NCI-H2081 treated with DMSO at 0.1 percent for 48 hours (cell line): ENCODE data around the gene GXYLT2.
"Not testable (repeated sequence)": the region's sequence is repeated elsewhere in the genome, so short reads cannot be mapped to it uniquely, and the experiment has no call there.

ENCODE experiments used
- DNase-seq: peaks from one replicate; lab custom pipeline; 2025; lab: John Stamatoyannopoulos, UW

GXYLT2 gene

DNA sequence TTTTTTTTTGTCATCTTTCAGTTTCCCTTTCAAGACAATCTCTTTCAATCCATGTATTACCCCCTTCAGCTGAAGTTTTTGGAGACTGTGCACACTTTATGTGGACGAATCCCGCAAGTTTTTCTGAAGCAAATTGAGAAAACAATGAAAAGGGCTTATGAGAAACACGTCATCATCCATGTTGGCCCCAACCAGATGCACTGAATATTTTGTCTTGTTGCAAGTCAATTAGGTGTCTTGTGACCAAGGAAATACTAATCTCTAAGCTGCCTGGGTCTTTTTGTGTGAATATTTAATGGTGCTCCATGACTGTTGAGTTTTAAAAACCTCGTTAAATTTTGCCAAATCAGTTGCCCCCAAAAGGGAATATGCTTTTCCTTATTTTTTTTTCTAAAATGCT lies 87.1 kb downstream of the GXYLT2 start:
- DNase-seq: no peak

DNA sequence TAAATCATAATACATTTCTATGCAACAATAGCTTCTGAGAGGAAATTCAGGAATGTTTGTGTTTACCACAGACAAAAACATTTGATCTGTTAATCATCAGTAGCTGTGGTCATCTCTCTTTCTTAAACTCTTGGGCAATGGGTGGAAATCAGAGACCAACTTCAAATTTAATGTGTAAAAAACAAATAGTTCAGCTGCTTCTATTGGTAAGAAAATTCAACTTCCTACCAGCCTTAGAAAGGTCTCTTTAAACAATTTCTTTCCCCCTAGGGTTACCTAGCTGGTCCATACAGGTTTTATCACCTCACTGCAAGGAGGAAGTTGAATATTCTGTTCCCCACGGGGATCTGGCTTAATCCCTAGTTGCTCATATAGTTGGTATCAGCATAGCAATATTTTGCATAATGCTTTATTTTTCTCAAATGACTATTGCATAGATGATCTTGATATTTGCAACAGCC lies 88.5 kb downstream of the GXYLT2 start:
- no peak for DNase-seq

DNA sequence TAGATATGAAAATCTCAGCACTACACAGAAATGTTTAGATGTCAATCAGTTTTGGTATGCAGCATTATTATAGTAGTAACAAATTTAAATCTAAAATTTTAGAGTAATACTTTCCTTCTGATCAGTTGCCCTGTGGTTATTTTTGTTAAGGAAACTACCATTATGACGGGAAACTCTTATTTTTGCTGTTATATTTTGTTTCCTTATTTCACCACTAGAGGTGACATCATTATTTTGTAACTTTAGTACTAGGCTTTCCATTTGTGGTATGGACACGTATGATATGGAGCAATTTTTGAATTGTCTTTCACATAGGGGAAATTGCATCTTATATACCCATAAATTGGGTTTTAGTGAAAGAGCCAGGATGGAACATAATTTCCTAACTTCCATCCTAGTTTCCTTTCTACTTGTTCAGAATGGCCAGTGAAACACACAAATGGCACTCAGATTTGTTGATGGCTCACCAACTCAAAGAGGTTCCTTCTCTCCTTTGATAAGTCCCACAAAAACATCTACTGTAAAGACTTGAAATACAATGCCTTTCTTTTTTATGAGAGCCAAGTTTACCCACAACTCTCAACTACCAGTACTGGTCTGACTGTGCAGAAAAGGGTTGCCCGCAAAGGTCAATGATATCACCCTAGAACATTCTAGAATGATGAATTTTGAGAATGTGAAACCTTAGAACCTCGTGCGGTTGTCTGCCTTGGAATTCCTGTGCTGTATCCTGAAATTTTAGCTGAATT lies 89.4 kb downstream of the GXYLT2 start:
- DNase-seq: no peak

DNA sequence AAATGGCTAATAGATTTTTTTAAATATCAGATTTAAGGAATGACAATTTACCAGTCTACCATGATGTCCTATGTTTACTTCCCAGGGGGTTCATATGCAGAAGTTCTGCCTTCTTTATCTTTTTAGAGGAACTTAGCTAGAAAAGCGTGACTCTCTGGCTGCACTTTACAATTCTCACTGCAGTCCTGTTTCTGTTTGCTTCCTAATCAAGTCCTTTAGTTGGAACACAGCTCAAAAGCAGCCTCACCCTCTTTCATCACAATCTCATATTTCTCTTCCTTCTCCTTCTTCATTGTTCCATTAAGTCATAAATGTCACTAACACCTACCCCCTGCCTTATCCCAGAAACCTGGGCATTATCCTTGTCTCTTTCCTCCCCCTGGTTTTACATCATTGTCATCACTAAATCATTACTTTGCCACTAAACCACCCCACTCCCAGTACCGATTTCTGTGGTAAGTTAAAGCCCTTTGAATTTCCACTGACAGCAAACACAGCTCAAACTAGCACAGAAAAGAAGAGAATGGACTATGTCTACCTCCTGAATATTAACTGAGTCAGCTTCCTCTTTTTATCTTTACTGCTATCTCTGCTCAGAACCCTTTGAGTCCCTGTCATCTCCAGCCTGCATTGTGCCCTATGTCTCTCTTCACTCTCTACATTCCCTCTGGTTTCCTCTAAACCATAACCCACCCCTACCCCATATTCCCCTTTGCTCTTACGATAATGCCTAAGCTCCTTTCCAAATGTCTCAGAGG lies 94.9 kb downstream of the GXYLT2 start:
- DNase-seq: no peak

DNA sequence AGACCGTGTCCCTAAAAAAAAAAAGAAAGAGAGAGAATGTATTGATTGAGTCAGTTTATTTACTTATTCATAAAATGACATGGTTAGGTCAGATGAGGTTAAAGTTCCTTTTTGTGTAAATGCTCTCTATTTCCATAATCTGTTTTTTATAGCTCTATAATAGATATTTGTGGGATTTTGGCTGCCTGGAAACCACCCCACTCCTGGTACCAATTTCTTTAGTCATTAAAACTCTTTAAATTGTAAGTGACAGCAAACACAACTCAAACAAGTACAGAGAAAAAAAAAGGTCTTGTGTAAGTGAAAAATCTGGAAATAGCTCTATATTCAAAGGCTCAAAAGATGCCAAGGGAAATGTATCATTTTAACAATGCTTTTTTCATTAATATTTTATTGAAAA lies 97.7 kb downstream of the GXYLT2 start:
- no peak for DNase-seq

DNA sequence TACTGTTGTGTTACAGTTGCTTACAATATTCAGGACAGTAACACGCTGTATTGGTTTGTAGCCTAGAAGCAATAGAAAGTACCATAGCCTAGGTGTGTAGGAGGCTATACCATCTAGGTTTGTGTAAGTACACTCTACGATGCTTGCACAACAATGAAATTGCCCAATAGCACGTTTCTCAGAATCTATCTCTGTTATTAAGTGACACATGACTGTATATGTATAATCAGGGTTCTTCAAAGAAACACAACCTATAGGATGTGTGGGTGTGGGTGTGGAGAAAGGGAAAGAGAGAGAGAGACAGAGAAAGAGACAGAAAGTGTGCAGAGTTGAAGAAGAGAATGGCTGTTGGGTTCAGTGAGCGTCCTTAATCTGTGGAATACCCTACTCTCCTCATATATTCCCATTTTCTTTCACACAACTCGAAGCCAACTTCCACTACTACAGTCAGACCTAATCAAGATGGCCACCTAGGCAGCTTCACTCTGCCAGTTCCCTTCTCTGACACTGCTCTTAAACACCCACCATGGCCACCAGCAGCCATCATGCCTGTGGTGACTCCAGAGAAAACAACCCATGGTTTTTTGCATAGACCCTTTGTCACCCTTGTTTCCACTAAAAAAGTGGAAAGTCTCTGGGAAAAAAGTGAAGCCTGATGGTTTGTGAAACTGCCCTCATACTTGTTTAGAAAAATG lies 103.0 kb downstream of the GXYLT2 start:
- DNase-seq: no peak

DNA sequence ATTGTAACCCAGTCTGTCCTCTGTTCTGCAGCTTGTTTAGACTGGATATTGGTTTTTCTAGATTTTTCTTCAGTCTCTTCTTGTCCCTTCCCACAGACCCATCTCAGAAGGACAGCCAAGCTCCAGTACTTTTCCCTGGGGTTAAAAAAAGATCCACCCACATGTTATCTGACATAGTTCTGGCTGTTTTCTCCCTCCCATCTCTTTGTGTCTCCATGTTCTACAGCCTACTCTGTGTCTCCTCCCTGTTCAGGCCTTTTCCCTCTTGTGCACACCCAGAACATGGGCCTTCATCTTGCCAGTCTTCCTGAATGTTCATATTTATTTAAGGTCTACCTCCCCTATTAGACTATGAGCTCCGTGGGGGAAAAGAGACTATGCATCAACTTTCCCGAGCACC lies 103.7 kb downstream of the GXYLT2 start:
- DNase-seq: no peak

DNA sequence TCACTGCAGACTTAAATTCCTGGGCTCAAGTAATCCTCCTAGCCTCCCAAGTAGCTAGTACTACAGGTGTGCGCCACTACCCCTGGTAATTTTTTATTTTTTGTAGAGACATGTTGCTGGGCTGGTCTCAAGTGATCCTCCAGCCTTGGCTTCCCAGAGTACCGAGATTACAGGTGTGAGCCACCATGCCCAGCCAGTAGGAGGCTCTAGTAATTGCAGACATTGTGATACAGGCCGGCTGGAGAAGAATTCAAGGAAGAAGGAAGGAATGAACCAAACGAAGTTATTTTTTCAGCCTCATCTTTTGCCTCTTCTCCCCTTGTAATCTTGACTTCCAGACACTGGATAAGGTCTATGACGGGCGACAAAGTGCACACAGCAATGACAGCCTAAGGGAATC lies 105.5 kb downstream of the GXYLT2 start:
- no peak for DNase-seq

DNA sequence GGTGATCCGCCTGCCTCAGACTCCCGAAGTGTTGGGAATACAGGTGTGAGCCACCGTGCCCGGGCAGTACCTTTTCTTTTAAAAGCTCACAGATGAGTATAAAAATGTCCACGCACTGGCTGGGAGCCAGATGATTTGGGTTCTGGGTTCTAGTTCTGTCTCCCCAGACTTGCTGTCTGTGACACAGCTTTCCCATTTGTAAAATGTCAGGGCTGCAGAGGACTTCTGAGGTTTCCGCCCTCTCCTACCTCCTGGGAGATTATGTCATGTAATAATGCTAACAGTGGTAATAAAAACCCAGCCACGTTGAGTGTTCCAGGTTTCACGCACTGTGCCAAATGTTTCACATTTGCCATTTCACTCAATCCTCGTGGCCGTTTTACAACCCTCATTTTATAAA lies 107.5 kb downstream of the GXYLT2 start:
- no peak for DNase-seq

DNA sequence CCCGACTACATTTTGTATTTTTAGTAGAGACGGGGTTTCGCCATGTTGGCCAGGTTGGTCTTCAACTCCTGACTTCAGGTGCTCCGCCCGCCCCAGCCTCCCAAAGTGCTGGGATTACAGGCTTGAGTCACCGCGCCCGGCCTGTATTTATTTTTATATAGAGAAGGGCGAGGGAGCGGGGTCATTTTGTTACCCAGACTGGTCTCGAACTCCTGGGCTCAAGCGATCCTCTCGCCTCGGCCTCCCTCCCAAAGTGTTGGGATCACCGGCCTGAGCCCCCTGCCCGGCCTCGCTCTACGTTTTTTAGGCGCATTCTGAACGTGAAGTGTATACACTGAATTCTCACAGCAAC lies 108.3 kb downstream of the GXYLT2 start:
- DNase-seq: no peak

DNA sequence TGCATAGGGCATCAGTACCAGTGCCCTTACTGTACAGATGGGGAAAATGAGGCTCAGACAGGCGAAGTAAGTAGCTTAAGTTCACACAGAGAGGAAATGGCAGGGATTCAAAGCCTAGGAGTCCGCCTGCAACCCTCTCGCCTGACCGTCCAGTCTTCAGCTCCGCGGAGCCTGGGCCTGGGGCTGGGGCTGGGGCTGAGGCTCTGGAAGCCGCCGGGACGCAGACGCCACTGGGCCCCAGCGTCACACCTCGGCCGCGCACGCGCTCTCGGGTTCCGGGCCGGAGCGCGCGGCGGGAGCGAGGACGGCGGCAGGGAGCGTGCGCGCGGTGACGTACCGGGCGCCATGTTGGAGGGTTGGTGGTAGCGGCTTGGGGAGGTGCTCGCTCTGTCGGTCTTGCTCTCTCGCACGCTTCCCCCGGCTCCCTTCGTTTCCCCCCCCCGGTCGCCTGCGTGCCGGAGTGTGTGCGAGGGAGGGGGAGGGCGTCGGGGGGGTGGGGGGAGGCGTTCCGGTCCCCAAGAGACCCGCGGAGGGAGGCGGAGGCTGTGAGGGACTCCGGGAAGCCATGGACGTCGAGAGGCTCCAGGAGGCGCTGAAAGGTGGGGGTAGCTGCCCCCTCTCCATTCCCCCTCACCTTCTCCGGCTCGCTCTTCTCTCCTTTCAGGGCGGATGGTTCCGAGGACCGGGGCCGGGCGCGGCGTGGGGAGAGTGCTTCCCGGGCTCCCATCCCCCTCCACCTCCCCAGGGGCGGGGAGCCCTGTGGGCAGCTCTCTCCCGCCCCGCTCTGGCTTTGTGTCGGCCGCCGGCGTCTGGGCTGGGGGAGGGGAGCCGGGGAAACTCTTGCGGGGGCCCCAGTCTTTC lies 108.9 kb downstream of the GXYLT2 start, which contains the start of gene PPP4R2:
Gene PPP4R2, plus strand, starts transcription at position 339 of the 861 bp plus-strand sequence. Its CDS starts 227 bp downstream, at position 566.
- DNase-seq: peak; percentile 17

DNA sequence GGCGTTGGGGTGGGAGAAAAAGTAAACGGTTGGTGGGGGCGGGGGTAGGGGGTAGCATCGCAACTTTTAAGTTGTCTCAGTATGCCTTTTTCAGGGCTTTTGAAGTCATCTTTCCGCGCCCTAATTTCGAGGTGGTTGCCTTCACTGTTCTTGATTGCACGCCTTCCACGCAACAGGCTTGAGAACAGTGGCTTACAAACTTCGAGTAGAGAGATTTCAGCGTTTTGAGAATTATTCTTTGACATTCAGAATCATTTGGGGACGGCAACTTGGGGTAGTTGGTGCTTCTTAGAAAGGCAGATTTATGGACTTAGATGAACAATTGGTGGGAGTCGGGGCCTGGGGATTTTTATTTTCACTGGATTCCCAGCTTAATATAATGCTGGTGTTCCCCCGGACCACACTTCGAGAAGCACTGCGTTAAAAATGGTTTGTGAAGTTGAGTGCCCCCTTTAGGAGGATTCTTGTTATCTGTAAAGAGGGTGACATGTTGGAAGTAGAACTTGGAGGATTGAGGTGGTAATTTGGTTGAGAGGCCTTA lies 109.6 kb downstream of the GXYLT2 start:
- DNase-seq: no peak

DNA sequence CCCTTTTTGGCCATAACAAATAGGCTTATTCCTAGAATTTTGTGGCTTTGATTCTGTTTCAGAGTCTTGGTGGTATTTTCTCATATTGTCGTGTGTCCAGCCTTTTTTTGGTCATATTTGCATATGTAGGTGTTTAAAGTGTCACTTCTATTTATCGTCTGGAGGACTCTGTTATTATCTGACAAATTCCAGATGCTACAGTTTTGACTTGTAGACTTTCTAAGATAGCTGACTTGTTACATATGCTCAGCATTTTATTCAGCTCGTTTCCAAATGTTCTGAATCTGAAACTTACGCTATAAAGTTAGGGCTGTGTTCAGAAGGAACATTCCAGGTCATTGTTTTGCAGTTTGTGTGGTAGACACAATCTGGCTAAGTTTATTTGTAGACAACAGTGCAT lies 110.6 kb downstream of the GXYLT2 start:
- no peak for DNase-seq

DNA sequence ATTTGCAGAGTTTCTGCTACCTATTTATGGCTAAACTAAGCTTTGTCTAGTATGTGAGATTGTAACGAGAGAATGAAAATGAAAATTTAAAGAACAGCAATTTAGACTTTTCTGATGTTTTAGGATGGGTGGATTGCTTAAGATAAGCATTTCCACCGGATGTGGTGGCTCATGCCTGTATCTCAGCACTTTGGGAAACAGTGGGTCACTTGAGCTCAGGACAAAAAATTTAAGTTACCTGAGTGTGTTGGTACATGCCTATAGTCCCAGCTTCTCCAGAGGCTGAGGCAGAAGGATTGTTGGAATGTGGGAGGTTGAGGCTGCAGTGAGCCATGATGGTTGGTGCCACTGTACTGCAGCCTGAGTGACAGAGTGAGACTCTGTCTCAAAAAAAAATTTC lies 112.1 kb downstream of the GXYLT2 start:
- no peak for DNase-seq

DNA sequence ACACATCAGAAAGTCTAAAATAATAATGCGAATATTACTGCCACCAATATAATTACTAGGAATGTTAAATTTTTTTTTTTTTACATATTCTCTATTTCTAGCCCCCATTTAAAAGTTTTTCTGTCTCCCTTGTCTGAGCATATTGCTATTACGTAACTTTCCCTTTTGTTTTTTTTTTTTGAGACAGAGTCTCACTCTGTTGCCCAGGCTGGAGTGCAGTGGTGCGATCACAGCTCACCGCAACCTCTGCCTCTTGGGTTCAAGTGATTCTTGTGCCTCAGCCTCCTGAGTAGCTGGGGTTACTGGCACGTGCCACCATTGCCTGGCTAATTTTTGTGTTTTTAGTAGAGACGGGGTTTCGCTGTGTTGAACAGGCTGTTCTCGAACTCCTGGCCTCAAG lies 115.2 kb downstream of the GXYLT2 start:
- not testable (repeated sequence) for DNase-seq

DNA sequence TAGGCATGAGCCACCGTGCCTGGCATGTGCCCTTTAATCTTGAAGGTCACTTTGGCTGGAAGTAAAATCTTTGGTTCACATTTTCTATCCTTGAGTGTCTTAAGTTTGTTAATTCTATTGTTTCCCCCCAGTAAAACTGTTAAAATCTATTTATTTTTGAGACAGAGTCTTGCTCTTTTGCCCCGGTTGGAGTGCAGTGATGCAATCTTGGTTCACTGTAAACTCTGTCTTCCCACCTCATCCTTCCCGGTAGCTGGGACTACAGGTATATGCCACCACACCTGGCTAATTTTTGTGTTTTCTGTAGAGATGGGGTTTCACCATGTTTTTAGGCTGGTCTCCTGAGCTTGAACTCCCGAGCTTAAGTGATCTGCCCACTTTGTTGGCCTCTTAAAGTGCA lies 116.5 kb downstream of the GXYLT2 start:
- DNase-seq: no peak

DNA sequence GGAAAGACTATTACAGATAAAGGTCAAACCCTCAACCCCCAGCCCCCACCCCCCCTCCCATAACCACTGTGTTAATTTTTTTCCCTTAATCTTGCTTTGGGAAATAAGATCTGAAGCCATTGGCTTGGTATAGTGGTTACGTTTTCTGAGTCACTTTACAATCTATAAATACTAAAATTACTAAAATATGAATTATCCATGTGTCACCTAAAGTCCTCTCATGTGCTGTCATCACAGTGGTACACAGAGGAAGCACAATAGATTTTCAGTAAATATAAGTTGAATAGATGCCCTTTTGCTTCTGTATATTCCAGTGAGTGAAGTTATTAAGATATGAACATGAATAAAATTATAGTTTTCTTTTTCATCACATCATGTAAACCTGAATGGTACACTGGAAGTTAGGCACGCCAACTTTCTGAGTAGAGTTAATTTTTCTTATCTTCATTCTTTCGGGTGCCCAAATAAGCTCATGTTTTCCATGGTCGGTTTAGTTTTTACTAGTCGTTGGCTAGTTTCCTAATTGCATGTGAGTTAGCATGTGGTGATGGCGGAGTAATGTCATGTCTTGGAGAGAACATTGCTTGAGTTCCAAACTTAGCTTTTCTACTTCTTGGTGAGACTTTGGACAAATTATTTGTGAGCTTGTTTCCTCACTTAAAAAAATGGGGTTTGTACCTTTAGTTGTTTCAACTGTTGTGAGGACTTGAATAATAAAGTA lies 120.3 kb downstream of the GXYLT2 start:
- DNase-seq: no peak

DNA sequence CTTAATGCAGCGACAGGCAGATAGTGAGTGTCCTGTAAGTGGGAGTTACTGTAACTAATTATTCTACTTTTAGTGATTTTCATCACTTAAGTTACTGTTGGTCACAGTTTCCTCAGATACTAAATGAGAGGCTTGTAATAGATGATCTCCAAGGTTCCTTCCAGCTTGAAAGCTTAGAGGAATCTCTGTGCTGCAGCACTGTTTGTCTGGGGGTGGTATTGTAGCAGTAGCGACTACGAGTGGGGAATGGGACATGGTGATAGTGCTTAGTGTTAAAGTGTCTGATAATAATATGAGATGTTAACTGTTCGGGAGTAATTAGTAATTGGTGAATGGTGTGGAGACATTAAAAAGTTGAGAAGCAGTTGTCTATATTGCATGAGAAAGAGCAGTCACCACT lies 121.2 kb downstream of the GXYLT2 start:
- DNase-seq: no peak

DNA sequence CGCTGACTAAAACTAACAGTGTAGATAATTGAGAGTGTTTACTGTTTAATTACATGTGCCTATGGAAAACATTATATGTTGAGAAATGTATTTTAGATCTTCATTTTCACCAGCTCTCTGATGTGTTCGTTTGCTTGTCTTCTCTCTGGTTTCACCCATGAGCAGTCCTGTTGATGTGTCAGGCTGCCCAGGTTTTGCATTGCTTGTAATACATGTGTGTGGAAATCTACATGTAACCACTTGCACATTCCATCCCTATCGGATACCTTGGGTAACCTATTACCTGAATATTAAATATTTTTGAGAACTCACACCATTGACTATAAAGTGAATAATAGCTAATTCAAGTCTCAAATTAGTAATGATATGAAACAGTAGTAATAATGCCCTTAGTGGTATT lies 121.9 kb downstream of the GXYLT2 start:
- DNase-seq: no peak

DNA sequence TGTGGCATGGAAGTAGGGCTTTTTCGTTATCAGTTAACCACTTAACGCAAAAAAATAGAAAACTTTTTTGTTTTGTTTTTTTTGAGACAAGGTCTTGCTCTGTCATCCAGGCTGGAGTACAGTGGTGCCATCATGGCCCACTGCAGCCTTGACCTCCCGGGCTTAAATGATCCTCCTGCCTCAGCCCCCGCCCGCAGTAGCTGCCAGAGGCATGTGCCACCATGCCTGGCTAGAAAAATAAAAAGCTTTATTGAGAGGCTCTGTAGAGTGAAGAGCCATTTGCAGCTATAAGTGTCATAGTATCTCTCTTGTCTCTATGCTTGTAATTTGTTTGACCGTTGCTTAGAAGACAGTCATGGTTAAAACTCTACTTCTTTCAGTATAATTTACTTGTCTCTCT lies 122.3 kb downstream of the GXYLT2 start:
- DNase-seq: no peak

DNA sequence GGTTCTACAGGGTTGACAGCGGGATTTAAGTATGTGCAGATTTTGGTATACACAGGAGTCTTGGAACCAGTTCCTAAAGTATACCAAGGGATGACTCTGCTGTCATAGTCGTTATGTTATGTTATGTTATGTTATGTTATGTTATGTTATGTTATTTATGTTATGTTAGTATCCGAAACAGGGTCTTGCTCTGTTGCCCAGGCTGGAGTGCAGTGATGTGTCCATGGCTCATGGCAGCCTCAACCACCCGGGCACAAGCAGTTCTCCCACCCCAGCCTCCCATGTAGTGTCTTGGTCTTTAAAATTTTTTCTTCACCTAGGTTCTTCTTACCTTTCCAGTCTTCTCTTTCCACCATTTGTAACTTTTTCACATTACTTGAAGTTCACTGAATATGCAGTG lies 130.5 kb downstream of the GXYLT2 start:
- no peak for DNase-seq
